Fibroblast of lung (primary cell): ENCODE measurements around the gene PRKCA.

Source experiments
- EZH2 ChIP-seq: IDR thresholded peaks from 2 replicates; pipeline ENCODE4 v1.5.1; 2012; ENCODE audit warnings: low read length, control low read depth, mild to moderate bottlenecking; ENCODE audit errors: missing control alignments
- TF ChIP-seq, protein P1 (sequence below), 2 donors: IDR thresholded peaks in 1 of 2; conservative IDR thresholded peaks in 1 of 2; 1 replicate in 1 of 2; 2 replicates in 1 of 2; pipeline ENCODE4 v1.5.1; 2011 to 2012; ENCODE audit warnings: low read length in 2 of 2, control low read depth in 1 of 2, inconsistent platforms in 1 of 2, low read depth in 1 of 2, mild to moderate bottlenecking in 1 of 2

DNA sequence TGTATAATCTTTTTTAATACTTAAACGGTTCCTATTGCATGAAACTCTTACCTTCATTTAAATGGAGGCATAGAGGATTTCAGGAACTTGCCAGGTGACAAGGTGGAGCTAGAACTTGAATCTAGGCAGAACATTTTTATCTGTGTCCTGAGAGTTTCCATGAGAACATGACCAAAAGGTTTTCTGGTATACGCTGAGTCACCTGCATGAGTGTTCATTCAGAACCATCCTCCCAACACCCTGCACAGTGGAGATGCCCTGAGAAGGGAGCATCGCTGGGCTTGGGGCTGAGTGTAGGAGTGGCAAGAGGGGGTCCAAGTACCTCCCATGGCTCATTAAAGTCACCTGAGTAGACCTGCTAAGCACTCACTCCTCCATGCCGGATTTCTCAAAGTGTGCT lies 362.8 kb downstream of the PRKCA start:
- TF ChIP-seq, protein P1, sequence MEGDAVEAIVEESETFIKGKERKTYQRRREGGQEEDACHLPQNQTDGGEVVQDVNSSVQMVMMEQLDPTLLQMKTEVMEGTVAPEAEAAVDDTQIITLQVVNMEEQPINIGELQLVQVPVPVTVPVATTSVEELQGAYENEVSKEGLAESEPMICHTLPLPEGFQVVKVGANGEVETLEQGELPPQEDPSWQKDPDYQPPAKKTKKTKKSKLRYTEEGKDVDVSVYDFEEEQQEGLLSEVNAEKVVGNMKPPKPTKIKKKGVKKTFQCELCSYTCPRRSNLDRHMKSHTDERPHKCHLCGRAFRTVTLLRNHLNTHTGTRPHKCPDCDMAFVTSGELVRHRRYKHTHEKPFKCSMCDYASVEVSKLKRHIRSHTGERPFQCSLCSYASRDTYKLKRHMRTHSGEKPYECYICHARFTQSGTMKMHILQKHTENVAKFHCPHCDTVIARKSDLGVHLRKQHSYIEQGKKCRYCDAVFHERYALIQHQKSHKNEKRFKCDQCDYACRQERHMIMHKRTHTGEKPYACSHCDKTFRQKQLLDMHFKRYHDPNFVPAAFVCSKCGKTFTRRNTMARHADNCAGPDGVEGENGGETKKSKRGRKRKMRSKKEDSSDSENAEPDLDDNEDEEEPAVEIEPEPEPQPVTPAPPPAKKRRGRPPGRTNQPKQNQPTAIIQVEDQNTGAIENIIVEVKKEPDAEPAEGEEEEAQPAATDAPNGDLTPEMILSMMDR (conservative IDR thresholded peaks at IDR 0.05 in 1 of 2, IDR thresholded peaks at IDR 0.05 in 1 of 2; ENCODE audit: low read depth in 1 of 2, low read length in 2 of 2), result no peak
- no peak for TF ChIP-seq EZH2
